Right lobe of liver (tissue), 4 donors: ENCODE results near the gene PLXNB1.

Source experiments
- CTCF ChIP-seq, 4 donors: fragments of 200-600 bp in 3 of 4; fragments of 450-650 bp in 1 of 4; IDR thresholded peaks; one replicate each; pipeline versions ENCODE4 v1.5.1 to v1.8.0; 2016 to 2022; ENCODE audit warnings: antibody characterized with exemption in 4 of 4, mild to moderate bottlenecking in 2 of 4
- POLR2A ChIP-seq: fragments of 450-650 bp; IDR thresholded peaks from one replicate; pipeline ENCODE4 v1.6.1; 2017; ENCODE audit warnings: antibody characterized with exemption, mild to moderate bottlenecking
- donor health status: DM: no; HTN: no; CAD: no.
- donor health status: DM: no; HTN: no; CAD: no.
- donor health status: DM: no; HTN: yes; CAD: no.

GRCh38 chr3:48409291-48410201 is 20.3 kb downstream of the PLXNB1 start:
- TF ChIP-seq CTCF (IDR thresholded peaks at IDR 0.05): no peak
- TF ChIP-seq POLR2A: no peak
